ENCODE measurements around the gene TP73.

- TF ChIP-seq POLR2A (IDR thresholded peaks at IDR 0.05; ENCODE audit: low read length) (no peak), GATA1 (IDR thresholded peaks at IDR 0.05; ENCODE audit: low read depth, low read length) (no peak)
Measured at GRCh38 chr1:3753656-3754454, 101.5 kb downstream of the TP73 start.
